Testis (tissue), 2 donors: ENCODE results near the gene ZAP70.

ENCODE experiments used
- POLR2A ChIP-seq: fragments of 450-650 bp; IDR thresholded peaks from one replicate; pipeline ENCODE4 v1.6.1; 2017; ENCODE audit warnings: antibody characterized with exemption, mild to moderate bottlenecking, moderate library complexity
- TF ChIP-seq, protein P1 (sequence below), 3 experiments: fragments of 450-650 bp in 2 of 3; fragments of 200-600 bp in 1 of 3; sonication (generic) in 1 of 3; IDR thresholded peaks; one replicate each; pipeline ENCODE4 v1.5.1; 2016 to 2019; ENCODE audit warnings: antibody characterized with exemption in 3 of 3, mild to moderate bottlenecking in 2 of 3, moderate library complexity in 1 of 3

DNA sequence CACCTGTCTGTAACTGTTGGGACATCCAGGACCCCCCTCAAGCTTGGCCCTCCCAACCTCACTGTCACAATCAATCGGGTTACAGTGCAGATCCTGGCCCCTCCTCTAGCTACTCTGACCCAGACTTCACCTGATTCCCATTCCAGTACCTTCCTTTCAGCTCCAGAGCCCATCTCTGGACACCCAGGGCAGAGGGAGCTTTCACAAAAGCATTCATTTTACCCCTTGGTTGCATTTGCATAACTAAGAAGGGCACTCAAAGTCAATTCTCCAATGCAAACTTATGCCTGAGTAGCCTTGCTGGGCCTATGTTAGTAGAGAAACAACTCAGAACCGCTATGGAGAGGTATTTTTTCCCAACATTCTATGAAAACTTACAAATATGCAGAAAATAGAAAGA is 7.4 kb downstream of the ZAP70 start:
- no peak for TF ChIP-seq POLR2A
- TF ChIP-seq, protein P1, sequence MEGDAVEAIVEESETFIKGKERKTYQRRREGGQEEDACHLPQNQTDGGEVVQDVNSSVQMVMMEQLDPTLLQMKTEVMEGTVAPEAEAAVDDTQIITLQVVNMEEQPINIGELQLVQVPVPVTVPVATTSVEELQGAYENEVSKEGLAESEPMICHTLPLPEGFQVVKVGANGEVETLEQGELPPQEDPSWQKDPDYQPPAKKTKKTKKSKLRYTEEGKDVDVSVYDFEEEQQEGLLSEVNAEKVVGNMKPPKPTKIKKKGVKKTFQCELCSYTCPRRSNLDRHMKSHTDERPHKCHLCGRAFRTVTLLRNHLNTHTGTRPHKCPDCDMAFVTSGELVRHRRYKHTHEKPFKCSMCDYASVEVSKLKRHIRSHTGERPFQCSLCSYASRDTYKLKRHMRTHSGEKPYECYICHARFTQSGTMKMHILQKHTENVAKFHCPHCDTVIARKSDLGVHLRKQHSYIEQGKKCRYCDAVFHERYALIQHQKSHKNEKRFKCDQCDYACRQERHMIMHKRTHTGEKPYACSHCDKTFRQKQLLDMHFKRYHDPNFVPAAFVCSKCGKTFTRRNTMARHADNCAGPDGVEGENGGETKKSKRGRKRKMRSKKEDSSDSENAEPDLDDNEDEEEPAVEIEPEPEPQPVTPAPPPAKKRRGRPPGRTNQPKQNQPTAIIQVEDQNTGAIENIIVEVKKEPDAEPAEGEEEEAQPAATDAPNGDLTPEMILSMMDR (IDR thresholded peaks at IDR 0.05) = no peak
